ENCODE measurements around the gene PTPN3. TPM values are rescaled to one million over a fixed set of nuclear protein-coding genes. Genes with fewer than 3 reads are reported as not detected.

PTPN3 gene
- total RNA-seq, 2 experiments from 2014 or later = not detected

DNA sequence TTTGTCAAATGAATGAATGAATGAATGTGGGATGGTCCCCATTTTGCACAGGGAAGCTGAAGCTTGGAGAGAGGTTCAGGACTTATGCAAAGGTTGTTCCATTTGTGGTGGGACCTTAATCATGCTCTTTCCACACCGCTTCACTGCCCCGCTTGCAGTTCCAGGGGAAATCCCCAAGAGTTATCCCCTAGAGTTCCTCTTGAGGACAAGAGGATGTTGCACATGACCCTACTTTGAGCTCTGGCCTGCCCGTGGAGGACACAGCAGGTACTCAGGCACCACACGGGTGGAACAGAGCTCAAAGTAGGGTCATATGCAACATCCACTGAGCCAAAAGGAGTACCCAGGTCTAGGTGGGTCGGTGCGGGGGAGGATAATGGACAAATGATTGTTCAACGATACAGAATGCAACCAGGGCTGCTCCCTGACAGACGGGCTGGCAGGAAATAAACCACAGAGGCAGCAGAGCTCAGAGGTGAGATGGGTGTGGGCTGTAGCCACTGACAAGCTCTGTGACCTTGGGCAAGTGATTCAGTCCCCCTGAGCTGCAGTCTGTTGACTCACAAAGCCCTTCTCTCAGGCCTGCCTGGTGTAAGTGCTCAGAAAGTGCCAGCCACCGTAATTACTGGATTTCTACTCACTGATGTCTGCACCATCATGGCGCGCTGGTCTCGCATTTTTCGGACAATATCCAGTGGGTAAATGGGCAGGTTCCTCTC, 116.9 kb downstream of the PTPN3 start:
- Histone ChIP-seq H3K9me3 (ENCODE audit: low read length) (no peaks in the 10 kb centered on the region), H3K4me2 (ENCODE audit: low read length) (no peak overlapping the region), H3K4me1 (ENCODE audit: insufficient read depth, low read length, poor library complexity, severe bottlenecking) (no peaks in the 10 kb centered on the region), H3K4me3 (ENCODE audit: low read depth, low read length, poor library complexity, severe bottlenecking) (no peak overlapping the region), H3K36me3 (ENCODE audit: insufficient read depth, low read length) (no peaks in the 10 kb centered on the region), H4K20me1 (ENCODE audit: insufficient read depth, low read length) (no peaks in the 10 kb centered on the region), H3K27ac (ENCODE audit: low read depth, low read length, poor library complexity, severe bottlenecking) (no peak overlapping the region), H2AFZ (ENCODE audit: low read length) (no peak overlapping the region), H3K79me2 (ENCODE audit: insufficient read depth, low read depth, low read length) (no peaks in the 10 kb centered on the region), H3K9me2 (ENCODE audit: insufficient read depth, low read length) (no peaks in the 10 kb centered on the region)
- BruUV-seq (replicated peaks) = no TSS peak
- intact Hi-C loops (cut with micrococcal nuclease; ENCODE audit: unreplicated experiment) = no loop called here
- no peak for DNase-seq (ENCODE audit: low spot score)
- ChIA-PET CTCF (ENCODE audit: unreplicated experiment) (no interaction called here), POLR2A (interaction anchor here (0.5 to 0.6 kb wide), 2 partner anchors 133 to 1079 kb away, joined by 3 read pairs; no protein-coding TSS in a partner anchor)
- no peak for TF ChIP-seq CTCF (conservative IDR thresholded peaks at IDR 0.05; ENCODE audit: low read length)
- no peak for TF ChIP-seq EZH2phosphoT487 (IDR thresholded peaks at IDR 0.05; ENCODE audit: borderline replicate concordance, low read depth, low read length)

- H2AFZ ChIP-seq (ENCODE audit: low read length) = no peak overlapping the region
- H4K20me1 ChIP-seq (ENCODE audit: insufficient read depth, low read length) = no peaks in the 10 kb centered on the region
- no peaks in the 10 kb centered on the region for H3K4me1 ChIP-seq (ENCODE audit: insufficient read depth, low read length, poor library complexity, severe bottlenecking)
- no peak overlapping the region for H3K4me2 ChIP-seq (ENCODE audit: low read length)
- H3K79me2 ChIP-seq (ENCODE audit: insufficient read depth, low read depth, low read length) = no peaks in the 10 kb centered on the region
- no peak for DNase-seq (ENCODE audit: low spot score)
- H3K27ac ChIP-seq (ENCODE audit: low read depth, low read length, poor library complexity, severe bottlenecking) = no peak overlapping the region
- intact Hi-C loops (cut with micrococcal nuclease; ENCODE audit: unreplicated experiment) = no loop called here
- no peak for TF ChIP-seq EZH2phosphoT487 (IDR thresholded peaks at IDR 0.05; ENCODE audit: borderline replicate concordance, low read depth, low read length)
- TF ChIP-seq CTCF (conservative IDR thresholded peaks at IDR 0.05; ENCODE audit: low read length) = no peak
- H3K4me3 ChIP-seq (ENCODE audit: low read depth, low read length, poor library complexity, severe bottlenecking) = no peak overlapping the region
- ChIA-PET POLR2A (no interaction called here), CTCF (ENCODE audit: unreplicated experiment) (no interaction called here)
- no peaks in the 10 kb centered on the region for H3K9me3 ChIP-seq (ENCODE audit: low read length)
- H3K36me3 ChIP-seq (ENCODE audit: insufficient read depth, low read length) = no peaks in the 10 kb centered on the region
- no peaks in the 10 kb centered on the region for H3K9me2 ChIP-seq (ENCODE audit: insufficient read depth, low read length)
- BruUV-seq (replicated peaks) = no TSS peak
Measured at GRCh38 chr9:109379513-109379912, 118.6 kb downstream of the PTPN3 start.

DNA sequence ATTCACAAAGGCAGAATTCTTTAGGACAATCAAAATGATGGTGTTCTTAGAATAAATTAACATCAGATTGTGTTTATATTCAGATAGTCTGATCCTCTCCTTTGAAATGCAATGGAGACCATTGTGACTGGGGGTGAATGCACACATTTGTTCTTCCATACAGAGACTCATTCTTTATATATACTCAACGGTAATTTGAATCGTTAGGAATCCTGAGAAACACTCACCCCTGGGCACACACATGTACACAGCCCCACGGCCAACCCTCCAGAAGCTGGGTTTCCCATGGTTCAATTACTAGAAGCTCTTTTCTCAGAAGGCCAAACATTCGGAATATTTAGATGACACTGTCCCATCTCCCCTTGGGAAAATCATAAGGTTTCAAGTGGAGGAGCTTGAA, 119.8 kb downstream of the PTPN3 start:
- no peak for DNase-seq (ENCODE audit: low spot score)
- CTCF ChIA-PET (ENCODE audit: unreplicated experiment) = no interaction called here
- H4K20me1 ChIP-seq (ENCODE audit: insufficient read depth, low read length) = no peaks in the 10 kb centered on the region
- no TSS peak for BruUV-seq (replicated peaks)
- intact Hi-C loops (cut with micrococcal nuclease; ENCODE audit: unreplicated experiment) = no loop called here
- H3K9me3 ChIP-seq (ENCODE audit: low read length) = no peaks in the 10 kb centered on the region
- no peak for TF ChIP-seq EZH2phosphoT487 (IDR thresholded peaks at IDR 0.05; ENCODE audit: borderline replicate concordance, low read depth, low read length)
- no peak for TF ChIP-seq CTCF (conservative IDR thresholded peaks at IDR 0.05; ENCODE audit: low read length)
- H3K4me1 ChIP-seq (ENCODE audit: insufficient read depth, low read length, poor library complexity, severe bottlenecking) = no peaks in the 10 kb centered on the region
- POLR2A ChIA-PET = no interaction called here
- H3K27ac ChIP-seq (ENCODE audit: low read depth, low read length, poor library complexity, severe bottlenecking) = no peak overlapping the region
- H3K36me3 ChIP-seq (ENCODE audit: insufficient read depth, low read length) = no peaks in the 10 kb centered on the region
- no peak overlapping the region for H3K4me3 ChIP-seq (ENCODE audit: low read depth, low read length, poor library complexity, severe bottlenecking)
- no peaks in the 10 kb centered on the region for H3K9me2 ChIP-seq (ENCODE audit: insufficient read depth, low read length)
- no peak overlapping the region for H2AFZ ChIP-seq (ENCODE audit: low read length)
- no peak overlapping the region for H3K4me2 ChIP-seq (ENCODE audit: low read length)
- H3K79me2 ChIP-seq (ENCODE audit: insufficient read depth, low read depth, low read length) = no peaks in the 10 kb centered on the region
